Right forelimb (tissue), 1 donor: ENCODE results near the gene DLGAP1.

Experiments
- DNase-seq: peaks from one replicate; pipeline ENCODE4 v3.0.0-alpha.2; 2018

DLGAP1 gene

DNA sequence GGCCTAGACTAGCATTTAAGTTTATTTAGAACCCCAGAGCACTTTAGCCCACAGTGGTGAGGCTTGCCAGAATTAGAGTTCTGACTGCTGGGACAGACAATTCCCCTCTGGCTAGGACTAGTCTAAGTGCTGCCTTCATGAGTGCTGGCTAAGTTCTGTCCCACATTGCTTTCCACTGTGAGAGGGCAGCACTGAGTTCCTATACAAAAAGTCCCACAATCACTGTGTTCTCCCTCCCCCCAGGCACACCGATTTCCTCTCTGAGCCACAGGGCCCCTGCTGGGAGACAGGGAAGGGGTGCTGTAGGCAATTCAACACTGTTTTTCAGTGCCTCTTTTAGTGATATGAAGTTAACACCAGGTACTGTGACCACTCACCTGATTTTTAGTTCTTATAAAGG is 310.9 kb downstream of the DLGAP1 start:
- DNase-seq = no peak

DNA sequence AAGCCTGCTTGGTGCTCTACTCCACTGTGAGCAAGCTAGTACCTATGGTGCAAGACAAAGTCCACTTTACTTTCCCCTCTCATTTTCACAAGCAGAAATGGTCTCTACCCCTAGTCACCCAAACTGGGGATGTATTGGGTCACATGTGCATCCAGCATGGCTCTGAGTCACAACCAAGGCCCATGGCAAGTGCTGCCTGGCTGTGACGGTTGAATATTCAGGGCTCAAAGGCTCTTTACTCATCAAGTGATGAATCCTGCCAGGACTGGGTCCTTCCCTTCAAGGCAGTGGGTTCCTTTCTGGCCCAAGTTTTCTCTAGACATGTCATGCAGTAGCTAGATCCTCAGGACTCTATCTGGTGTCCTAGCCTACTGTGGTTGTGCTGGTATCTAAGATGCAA is 311.5 kb downstream of the DLGAP1 start:
- DNase-seq = no peak

DNA sequence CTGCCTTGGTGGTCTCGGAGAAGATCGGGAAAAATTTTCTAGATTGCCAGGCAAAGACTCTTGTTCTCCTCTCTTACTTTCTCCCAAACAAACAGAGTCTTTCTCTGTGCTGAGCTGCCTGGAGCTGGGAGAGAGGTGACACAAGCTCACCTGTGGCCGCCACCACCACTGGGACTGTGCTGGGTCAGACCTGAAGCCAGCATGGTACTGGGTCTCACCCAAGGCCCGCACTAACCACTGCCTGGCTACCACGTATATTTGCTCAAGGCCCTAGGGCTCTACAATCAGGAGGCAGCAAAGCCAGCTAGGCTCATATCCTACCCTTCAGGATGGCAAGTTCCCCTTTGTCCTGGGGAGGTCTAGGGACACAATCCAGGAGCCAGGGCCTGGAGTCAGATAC is 312.2 kb downstream of the DLGAP1 start:
- DNase-seq = no peak

DNA sequence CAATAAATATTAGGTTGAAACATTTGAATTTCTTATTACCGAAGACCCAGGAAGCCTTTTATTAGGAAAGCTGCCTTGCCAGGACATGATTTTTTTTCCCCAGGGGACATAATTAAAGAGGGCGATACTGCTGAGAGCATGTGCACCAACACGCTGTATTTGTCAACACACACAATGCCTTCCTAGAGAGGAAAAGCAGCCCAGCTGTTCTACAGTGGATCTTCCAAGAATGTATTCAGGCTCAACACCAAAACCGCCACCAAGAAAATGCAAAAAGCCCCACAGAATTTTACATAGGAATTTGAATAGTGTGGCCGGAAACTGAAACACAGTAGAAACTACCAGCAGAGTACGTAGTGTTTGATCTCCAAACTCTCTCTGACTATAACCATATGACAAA is 320.4 kb downstream of the DLGAP1 start:
- no peak for DNase-seq

DNA sequence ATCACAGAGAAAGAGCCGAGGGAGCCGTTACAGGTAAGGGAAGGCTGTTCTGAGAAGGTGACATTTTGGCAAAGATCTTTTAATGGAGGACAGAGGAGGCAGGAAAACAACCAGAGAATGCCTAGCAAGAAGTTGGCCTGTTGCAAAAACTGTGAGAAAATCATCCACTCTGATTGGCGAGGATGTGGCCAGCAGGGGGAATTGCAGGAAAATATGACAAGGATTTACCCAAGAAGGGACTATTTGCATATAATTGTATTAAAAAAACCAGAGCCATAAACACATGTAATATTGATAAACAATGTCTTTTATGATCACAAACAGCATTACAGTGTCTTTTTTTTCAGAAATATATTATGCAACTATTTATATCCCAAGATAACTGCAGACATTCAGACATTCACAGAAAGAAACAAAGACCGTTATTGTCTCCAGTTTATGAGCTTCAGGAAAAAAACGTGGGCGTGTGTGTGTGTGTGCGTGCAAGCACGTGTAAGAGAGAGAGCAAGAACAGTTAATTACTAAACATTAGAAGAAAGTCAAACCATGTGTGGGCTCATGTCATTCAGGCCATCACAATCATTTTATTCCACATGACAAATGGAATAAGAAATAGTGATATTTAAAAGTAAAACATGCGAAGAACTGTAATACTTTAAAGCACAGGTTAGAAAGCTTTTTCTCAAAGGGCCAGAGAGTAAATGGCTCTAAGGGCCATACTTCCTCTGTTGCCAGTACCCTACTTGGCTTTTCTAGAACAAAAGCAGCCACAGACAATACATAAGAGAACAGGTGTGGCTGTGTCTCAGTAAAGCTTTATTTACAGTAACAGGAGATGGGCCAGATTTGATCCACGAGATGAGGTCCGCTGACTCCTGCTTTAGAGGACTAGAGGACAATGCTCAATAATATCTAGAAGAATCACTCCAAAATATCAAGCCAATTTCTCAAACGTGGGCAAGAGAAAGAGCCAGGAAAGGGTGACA is 324.1 kb downstream of the DLGAP1 start:
- DNase-seq = no peak

DNA sequence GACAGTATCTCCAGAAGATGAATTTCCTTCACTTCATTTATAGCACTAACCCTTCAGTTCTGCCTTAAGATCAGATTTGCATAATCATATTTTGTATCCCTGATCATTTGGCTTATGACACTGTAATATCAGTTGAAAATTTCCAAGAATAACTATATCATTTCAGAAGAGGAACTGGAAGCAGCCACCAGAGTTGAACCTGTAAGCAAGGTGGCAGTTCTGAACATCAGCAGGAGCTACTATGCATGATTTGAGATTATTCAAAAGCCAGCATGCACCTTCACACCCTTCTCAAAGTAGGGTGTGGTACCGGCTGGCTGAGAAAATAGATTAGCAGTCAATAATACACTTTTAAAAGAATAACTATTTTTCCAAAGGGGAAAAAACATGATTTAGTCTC is 328.2 kb downstream of the DLGAP1 start:
- DNase-seq = no peak

DNA sequence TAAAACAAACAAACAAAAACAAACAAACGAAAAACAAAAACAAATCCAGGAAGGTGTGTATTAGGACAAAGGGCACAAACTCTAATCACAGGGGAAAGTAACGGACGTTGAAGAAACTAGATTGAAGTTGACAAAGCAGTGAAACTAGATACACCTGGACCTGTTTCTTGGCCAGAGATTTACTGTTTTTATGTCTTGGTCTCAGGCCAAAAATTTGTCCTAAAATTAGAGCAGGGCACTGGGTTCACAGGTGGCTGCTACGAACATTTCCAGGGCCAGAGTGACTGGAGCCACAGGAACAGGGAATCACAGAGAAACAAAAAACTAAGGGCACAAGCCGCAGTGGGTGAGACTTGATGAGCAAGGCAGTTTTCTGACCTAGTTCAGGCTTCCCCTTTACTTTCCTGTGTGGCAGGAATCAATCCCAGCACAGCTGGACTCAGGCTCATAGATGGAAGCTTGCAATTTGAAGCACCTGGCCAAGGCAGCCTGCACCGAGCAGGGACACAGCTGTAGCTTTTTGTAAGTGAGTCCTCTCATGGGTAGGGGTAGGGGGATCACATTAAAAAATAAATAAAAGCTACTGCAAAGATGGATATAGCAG is 329.4 kb downstream of the DLGAP1 start:
- no peak for DNase-seq

DNA sequence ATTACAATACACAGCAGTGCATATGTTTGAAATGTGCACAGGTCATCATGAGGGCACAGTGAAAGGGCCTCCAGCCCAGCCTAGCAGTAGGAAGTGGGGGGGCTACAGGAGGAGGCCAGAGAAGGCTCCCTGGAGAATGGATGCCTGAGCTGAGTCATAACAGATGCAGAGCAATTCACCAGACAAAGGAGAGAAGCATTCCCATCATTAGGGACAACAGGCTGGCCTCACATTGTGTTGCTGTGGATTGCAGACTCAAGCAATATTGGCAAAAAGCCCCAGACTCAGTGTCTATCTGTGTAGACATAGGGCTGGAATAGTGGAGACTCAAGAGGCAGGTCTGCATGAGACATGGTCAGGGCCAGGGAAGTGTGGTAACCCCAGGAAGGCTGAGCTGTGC is 329.9 kb downstream of the DLGAP1 start:
- DNase-seq = peak; percentile 62

DNA sequence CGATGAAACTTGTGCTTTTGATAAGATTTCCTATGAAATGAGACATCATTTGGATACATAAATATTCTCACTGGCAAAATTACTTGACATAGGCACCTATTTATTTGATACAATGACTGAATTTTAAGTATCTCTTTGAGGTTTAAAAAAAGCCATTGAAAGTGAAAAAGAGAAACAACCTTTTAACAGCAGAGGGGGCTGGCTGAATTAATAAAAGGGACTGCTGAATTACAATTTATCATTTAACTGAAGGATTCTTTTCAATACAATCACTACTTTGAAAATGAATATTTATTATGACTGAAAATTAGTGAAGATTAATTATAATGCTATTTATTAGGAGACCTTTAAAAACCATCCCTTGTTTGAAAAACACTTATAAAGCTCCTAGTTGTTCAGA is 335.3 kb downstream of the DLGAP1 start:
- no peak for DNase-seq

DNA sequence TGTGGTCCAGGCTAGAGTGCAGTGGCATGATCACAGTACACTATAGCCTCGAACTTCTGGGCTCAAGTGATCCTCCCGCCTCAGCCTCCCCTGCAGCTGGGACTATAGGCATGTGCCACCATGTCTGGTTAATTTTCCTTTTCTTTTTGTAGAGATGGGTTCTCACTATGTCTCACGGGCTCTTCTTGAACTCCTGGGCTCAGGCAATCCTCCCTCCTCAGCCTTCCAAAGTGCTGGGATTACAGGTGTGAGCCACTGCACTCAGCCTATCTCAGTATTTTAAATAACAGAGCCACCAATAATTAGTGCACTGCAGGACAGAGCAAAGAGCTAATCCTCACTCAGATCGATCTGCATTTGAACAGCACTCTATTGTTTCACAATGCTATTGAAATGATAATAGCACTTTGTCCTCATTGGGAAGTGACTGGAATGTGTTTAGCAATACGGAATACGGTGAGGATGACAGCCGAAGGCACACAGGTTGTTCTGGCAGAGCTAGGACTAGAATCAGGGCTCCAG is 335.9 kb downstream of the DLGAP1 start:
- no peak for DNase-seq

DNA sequence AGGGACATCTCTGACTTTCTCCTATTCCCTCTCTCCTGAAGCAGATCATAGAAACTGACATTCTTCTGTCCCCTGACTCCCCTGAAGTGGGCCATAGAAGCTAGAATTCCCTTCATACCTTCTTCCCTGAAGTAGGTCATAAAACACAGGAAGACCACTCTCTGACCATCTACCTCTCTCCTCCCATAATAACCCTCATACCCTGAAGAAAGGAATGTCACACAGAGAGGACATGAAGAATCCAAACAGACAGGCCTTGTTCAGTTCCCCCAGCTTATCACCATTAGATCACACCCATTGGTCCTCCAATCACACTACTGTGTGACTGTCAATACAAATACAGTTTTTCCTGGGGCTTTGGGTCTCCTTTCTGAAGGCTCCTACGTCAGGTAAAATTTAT is 347.1 kb downstream of the DLGAP1 start:
- no peak for DNase-seq

DNA sequence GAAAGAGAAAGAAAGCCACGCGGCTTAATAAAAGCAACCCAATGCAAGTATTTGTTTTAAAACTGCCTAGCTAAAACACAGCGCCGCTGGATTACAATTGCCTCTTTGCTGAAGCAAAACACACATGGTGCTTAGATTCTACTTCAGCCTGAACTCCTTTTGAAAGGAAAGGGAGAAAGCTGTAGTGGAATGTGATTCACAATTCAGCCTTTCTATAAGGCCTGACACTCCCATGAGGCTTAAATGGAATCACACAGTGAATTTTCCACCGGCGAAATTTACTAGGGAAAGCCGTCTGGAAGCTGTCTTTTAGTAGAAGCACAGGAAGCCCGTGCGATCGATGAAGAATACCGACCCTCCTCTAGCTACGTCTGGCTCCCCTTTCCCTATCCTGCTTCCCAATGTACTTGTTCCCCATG is 348.0 kb downstream of the DLGAP1 start:
- no peak for DNase-seq

DNA sequence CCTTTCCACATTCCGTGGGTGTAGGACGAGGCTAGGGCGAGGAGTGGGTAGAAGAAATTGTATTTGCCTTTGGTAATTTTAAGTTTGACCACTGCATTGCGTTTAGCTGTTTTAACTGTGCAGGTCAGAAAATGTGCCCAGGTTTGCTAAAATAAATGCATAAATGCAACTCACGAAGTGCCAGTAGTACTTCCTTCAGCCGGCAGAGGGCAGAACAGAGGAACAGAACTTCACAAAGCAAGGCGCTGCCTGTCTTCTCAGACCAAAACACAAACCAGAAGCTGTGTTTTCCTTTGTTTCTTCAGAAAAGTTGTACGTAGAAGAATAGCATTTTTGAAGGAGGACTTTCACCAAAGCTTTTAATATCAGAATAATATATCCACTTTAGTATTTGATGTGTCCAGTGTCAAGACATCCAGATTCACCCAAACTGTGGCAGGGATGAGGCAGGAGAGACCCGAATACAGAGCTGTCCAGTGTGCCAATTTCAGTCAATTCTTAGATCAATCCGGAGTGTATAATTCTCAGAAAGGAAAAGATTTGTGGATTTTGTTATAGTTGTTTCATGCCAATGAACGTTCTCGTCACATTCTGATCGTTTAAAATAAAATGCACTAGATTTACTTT is 348.6 kb downstream of the DLGAP1 start:
- peak; percentile 86 for DNase-seq

DNA sequence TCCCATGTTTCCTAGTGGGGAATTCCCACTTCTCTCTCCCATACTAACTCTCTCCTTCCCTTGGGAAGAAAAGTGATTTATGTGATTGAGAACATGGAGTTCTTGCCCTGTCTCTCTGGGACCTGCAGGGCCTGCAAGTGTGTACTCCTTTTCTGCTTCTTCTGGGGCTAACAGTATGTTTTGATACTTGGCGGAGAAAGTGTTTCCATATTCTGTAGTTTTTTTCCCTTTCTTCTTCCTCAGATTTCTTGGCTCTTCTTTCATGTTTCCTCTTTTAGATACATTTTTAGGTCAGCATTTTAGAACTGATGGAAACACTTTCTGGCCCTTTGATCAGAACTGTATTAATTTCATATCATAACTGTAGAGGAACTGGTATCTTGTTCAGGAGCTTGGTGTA is 352.2 kb downstream of the DLGAP1 start:
- no peak for DNase-seq

DNA sequence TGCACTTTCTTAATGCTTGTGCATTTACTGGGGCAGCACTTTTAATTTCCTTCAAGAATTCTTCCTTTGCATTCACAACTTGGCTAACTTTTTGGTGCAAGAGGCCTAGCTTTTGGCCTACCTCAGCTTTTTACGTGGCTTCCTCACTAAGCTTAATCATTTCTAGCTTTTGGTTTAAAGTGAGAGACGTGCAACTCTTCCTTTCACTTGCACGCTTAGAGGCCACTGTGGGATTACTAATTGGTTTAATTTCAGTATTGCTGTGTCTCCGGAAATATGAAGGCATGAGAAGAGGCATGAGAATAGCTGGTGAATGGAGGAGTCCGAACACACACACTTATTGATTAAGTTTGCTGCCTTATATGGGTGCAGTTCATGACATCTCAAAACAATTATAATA is 354.1 kb downstream of the DLGAP1 start:
- no peak for DNase-seq

DNA sequence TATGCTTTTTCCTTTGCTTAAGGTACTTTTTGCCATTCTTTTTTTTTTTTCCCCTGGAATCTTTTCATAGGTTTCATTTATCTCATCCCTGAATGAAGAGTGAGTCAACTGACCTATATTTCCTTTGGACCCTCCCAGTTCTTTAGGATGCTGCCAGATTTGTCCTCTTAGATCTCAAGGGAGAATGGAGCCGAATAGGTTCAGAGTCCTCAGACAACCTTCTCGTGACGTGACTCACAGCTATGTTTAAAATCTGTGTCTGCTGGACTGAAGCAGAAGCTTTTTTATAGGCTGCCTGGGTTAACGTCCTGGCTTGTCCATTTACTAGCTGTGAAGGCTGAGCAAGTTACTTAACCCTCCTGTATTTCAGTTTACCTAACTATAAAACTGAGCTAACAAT is 358.6 kb downstream of the DLGAP1 start:
- no peak for DNase-seq

DNA sequence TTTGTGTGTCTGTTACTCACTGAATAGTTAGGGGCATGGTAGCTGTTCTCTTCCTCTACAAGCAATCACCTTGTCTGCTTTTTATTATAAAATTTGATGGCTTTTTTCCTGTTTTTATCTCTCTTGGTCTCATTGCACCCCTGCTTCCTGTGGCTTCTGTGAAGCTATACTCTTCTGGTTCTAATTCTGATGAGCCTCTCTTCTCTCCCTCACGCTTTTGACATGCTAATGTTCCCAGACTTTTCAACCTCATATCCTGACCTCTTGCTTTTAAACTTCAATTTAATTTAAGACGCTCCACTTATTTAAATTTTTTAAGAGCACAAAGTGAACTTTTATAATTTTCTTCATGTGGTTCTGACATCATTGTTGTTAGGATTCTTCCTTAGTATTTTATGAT is 361.4 kb downstream of the DLGAP1 start:
- DNase-seq = no peak

DNA sequence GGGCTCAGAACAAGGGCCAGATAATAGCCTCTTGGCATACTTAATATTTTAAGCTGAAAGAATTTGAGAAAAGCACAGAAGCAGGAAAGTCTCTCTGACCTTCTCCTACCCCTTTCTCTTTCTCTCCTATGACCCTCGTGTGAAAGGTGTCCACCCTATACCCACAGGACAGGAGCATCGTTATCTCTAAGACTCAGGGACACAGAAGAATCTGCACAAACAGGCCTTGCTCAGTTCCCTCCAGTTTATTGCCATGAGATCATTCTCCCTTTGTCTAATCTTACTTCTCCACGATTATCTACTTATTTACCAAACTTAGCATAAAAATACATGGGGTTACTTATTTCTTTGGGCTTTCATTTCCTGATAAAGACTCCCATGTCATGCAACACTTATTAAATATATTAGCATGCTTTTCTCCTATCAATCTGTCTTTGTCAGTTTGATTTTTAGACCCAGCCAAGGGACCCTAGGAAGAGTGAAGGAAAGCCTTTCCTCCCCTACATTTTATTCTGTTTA is 370.7 kb downstream of the DLGAP1 start:
- no peak for DNase-seq

DNA sequence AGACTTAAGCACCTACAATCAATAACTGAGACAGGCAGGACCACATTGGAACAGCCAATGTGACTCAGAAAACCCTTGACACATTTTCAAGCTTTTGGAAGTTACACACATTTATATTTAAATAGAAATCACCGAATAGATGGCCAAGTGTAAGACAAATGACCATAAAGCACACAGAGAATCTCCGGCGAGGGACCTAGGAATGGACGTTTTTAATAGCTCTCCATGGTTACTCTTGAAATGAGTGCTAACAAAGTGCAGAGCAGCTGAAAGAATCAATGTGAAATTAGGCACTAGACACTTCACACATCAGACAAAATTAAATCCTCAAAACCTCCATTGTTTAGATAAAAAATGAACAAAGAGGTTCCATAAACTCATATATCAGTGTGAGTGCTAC is 376.9 kb downstream of the DLGAP1 start:
- no peak for DNase-seq

DNA sequence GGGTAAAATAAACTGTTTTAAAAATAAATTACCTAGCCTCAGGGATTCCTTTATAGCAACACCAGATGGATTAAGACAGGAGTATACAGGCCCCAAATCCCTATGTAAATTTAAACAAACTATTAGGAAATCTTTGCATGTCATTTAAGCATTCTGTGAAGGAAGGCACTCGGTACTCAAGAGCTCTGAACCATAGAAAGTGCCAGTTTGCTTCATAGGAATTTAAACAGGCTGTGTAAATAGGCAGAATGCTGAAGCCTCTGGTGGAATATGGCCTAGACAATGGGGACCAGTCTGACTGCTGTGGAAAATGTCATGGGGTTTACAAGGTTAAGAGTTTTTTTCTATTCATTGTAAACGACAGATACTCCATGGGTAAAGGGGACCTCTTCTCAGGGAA is 377.4 kb downstream of the DLGAP1 start:
- no peak for DNase-seq

DNA sequence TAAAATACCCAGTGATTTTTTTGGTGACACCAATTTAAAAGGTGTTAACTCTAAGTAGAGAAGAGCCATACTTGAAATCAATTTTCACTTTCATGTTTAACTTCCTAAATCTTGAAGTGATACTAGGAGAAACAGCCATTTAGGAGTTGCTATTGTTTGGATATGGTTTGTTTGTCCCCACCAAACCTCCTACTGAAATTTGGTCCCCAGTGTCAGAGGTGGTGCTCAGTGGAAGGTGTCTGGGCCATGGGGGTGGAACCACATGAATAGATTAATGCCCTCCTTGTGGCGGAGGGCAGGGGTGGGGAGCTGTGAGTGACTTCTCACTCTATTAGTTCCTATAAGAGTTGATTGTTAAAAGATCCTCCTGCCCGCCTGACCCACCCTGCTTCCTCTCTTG is 377.9 kb downstream of the DLGAP1 start:
- DNase-seq = no peak

DNA sequence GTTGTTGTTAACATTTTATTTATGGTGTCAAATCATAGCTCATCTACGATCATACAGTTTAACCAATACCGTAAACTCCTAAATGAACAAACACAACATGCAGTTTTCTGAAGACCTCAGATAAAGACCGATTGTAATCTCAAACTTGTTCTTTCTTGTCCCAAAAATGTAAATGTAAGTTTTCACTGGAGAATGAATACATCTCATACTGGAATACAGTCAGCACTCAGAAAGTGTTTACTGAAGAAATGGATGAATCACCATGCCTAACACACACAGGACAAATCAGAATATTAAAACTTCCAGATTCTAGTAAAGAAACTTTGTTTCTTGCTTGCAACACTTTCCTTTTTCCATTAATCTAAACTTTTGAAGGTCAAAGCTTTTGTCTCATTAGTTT is 380.5 kb downstream of the DLGAP1 start:
- DNase-seq = no peak

DNA sequence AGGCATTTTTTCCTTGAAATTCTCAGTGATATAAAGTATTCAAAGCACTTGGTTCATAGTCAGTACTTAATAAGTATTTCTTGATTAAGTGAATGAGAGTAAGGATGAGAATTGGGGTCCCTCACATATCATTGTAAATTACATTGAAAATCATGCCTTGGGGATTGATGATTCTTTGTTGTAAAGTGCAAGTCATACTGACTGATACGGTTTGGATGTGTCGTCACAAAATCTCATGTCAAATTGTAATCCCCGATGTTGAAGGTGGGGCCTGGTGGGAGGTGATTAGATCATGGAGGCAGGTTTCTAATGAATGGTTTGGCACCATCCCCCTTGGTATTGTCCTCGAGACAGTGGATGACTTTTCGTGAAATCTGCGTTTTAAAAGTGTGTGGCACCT is 385.9 kb downstream of the DLGAP1 start:
- DNase-seq = no peak
